ENCODE measurements around the gene ZNF283.

DNA sequence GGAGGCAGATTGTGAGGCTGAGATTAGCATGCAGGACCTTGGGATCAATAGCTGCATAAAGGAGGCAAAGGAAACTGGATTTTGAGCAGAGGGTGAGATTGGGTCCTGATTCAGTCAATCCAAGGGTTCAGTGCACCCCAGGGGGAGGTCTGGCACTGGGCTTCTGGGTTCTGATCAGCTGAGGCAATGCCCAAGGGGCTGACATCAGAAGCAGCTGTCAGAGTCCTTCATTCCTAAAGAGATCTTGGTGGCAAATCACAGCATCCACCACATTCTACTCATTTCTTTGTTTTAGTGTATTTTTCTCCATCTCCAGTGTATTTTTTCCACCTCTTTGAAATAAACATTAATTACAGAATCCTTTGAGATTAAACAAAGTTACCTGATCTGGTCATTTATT is 19.5 kb upstream of the ZNF283 start:
- TF ChIP-seq, protein P1, sequence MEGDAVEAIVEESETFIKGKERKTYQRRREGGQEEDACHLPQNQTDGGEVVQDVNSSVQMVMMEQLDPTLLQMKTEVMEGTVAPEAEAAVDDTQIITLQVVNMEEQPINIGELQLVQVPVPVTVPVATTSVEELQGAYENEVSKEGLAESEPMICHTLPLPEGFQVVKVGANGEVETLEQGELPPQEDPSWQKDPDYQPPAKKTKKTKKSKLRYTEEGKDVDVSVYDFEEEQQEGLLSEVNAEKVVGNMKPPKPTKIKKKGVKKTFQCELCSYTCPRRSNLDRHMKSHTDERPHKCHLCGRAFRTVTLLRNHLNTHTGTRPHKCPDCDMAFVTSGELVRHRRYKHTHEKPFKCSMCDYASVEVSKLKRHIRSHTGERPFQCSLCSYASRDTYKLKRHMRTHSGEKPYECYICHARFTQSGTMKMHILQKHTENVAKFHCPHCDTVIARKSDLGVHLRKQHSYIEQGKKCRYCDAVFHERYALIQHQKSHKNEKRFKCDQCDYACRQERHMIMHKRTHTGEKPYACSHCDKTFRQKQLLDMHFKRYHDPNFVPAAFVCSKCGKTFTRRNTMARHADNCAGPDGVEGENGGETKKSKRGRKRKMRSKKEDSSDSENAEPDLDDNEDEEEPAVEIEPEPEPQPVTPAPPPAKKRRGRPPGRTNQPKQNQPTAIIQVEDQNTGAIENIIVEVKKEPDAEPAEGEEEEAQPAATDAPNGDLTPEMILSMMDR (IDR thresholded peaks at IDR 0.05): no peak
- no peak for TF ChIP-seq POLR2A (IDR thresholded peaks at IDR 0.05)

All from body of pancreas (tissue), 4 donors.